Germinal center (tissue), 1 donor: ENCODE measurements around the gene GALNT12.

ENCODE experiments used
- DNase-seq: peaks from one replicate; pipeline ENCODE4 v3.0.0; 2012; ENCODE audit warnings: mixed read lengths, low spot score

Gene GALNT12

GRCh38 chr9:98860871-98861293 lies 53.4 kb downstream of the GALNT12 start:
- DNase-seq = no peak

DNA sequence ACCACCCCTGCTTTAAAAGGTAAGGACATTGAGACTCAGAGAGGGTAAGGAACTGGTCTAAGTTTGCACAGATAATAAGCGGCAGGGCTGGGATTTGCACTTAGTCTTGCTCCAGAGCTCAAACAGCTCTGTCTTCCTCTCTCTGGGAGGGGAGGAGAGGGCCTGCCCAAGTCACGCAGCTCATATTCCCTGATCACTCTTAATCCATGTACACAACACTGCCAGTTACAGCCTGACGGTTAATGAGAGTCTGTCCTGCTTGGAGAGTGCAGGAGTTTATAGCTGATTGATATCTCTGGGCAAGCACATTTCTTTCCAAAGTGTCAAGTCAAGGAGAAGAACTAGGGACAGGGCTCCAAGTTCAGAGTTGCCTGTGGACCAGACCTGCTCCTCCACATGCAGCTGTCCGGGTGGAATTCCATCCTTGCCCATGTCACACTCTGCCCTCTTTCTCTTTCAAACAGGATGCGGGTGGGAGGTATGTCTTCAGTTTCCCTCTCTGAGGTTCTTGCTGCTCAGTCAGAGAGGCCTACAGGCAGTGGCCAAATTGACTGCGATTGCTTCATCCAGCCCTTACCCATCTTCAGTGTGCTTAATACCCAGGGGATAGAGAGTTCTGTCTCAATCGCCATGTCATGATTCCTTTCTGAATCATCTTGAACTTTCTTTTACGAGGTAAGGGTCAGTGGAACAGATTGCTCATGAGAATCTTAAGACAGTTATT lies 54.5 kb downstream of the GALNT12 start:
- DNase-seq = no peak

DNA sequence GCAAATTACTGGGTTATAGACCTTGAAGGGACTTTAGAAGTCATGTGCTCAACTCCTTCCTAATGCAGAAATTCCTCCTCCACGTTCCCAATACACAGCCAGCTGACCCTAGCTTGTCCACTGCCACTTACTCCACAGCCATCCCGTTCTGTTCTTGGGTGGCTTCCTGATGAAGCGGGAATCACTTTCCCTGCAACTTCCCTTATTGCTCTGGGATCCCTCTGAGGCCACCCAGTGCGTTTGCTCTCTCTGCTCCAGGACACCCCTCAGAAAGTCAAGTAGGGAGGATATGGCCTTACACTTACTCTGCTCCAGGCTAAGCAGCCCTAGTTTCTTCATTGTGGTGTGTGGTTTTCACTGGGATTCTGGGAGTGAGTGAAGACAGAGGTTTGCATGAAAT lies 55.5 kb downstream of the GALNT12 start:
- no peak for DNase-seq

GRCh38 chr9:98864281-98865174 lies 57.1 kb downstream of the GALNT12 start:
- DNase-seq = no peak

GRCh38 chr9:98865284-98865875 lies 57.9 kb downstream of the GALNT12 start:
- DNase-seq = no peak

DNA sequence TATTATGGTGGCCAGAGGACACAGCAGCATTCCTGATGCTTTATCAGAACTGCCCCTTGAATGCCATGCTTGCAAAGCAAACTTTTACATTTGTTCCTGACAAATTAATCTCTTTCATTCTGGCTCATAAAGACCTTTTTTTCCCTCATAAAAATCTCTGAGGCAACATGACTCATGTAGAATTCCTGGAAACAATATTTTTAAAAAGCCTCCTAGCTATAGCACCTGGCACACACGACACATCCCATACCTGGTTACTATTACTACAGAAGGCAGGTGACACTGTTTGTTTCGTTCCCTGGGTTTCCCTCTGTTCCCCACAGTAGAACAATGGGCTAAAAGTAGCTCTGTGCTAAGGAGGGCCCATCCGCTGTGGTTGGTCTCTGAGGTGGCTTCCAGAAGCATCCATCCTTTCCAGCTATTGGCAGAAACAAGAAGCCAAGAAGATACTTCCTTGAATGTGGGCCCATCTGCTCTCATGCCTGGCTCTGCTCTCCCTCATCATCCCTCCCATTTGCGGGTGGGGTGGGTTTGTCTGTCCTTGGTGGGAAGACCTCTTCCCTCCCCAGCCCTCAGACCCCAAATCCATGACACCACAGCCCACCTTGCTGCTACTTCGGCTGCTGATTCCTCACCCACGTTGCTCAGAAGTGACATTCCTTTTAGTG lies 59.1 kb downstream of the GALNT12 start:
- DNase-seq = no peak

GRCh38 chr9:98867103-98867428 lies 59.6 kb downstream of the GALNT12 start:
- no peak for DNase-seq

DNA sequence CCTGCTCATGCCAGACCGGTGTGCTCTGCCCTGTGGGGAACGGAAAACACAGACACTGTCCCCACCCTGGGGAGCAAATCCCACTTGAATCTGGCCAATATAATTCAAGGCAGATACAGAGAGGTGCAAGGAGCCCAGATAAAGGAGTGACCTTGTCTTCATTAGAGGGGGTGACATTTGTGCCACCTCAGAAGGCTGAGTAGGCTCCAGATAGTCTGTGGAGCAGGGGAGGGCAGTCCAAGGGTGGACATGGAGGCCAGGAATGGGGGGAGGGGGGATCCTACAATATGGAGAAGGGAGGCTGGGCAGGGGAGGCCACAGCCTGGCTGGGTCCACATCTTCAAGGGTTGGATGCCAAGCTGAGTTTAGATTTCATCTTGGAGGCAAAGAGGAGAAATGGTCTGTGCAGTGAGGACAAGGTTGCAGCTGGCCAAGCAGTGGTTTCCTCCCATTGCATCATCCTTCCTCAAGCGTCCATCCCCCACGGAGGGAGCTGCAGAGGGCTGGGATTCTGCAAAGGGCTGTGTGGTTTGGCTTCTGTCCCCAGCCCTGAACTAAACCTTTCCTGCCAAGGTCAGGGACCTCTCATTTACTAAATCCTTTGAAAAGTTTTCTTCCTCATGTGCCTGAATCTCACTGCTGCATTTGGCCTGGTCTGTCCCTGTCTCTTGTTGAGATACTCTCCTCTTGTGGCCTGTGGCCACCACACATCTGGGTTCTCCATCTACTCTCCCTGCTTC lies 60.1 kb downstream of the GALNT12 start:
- no peak for DNase-seq

DNA sequence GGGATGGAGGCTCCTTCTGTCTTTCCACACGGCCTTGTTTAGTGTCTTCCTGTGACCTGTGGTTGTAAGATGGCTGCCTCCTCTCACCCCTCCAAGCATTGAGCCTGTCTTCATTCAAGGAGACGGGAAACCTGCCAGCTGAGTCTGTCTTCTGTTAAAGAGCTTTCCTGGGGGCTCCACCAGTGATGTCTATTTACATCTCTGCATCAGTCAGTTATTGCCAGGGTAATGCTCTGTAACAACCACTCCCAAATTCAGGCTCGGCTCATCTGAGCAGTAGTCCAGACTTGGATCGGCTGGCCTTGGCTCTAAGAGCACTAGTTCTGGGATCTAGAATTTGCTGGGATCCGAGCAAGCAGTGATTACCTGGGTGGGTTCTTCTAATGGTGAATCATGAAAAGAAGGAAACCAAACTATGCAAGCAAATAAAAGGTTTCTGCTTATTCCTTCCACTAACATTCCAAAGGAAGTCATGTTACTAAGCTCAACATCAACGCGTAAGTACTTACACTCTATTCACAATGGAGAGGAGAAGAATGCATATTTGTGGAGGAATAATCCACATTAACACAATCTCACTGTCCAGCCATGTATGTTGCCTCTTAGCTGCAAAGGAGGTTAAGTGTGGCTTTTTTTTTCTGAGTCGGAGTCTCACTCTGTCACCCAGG lies 61.7 kb downstream of the GALNT12 start:
- DNase-seq = no peak

- no peak for DNase-seq
Observed at GRCh38 chr9:98869866-98870265, 62.4 kb downstream of the GALNT12 start.

DNA sequence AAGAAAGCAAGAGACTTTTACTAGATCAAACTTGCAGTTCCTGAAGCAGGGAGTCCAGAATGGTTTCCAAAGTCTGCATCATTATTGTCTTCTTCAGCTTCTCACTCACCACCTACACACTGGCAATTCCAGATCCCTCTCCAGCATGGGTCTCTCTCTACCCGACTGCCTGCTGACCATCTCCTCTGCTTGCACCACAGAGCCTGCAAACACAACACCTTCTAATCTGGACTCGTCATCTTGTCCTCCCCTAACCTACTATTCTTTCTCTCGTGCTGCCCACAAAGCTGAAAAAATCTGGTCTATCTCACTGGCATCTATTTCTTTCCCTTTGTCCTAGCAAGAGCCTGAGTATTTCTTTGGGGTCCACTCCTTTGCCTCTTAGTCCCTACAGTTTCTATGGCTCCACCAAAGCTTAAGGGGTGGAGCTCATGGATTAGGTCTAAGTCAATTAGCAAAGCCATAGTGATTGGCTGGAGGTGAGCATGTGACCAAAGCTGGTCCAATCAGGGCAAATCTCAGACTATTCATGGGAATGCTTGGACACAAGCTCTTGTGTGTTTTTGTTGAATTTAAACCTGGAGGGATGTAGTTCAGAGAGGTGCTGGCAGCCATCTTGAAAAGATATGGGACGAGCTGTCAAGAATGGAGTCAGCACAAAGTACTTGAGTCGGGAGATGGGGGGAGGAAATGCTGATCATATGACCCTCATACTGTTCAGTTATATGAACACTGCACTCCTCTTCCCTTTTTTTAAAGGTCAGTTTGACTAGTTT lies 63.5 kb downstream of the GALNT12 start:
- DNase-seq = no peak

DNA sequence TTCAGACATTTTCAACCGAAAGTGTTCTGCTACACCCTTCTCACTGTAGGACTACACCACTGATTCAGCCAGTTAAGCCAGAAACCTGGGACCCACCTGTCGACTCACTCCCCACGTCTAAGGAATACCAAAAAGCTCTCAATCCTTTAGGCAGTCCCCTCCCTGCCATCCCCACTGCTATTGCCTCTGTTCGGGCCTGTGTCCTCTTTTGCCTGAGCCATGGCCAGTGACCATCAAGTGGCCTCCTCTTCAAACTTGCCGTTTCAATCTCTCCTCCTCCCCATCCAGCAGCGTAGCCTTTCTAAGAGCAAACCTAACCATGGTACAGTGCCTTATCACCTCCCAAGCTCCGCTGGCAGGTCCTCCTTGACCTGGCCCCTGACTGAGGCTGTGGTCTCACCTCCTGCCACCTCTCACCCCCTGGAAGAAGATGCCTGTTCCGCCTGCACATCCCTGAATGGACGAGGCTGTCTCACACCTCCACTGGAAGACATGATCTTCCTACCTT lies 64.1 kb downstream of the GALNT12 start:
- DNase-seq = no peak

- DNase-seq = no peak
Observed at GRCh38 chr9:98873526-98873925, 66.1 kb downstream of the GALNT12 start.

GRCh38 chr9:98873951-98874371 lies 66.5 kb downstream of the GALNT12 start:
- no peak for DNase-seq

DNA sequence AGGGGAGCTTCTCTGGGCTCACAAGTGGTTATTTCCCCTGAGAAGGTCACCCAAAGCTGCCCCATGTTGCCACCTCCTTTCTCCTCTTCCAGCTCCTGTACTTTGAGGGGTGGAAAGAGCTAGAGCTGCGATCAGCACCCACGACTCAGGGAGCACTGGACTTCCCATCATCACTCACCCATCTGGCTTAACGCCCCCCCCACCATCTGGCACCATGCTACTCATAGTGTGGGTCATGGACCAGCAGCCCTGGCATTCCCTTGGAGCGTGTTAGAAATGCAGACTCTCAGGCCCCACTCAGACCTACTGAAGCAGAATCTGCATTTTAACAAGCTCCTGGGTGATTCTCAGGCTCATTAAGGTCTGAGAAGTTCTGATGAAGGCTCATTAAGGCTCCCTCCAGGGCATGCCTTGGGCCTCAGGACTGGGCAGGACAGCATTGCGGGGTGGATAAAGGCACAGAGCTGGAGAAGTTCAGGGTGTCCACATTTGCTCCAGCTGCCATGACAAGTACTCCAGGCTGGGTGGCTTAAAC lies 67.3 kb downstream of the GALNT12 start:
- DNase-seq = no peak

DNA sequence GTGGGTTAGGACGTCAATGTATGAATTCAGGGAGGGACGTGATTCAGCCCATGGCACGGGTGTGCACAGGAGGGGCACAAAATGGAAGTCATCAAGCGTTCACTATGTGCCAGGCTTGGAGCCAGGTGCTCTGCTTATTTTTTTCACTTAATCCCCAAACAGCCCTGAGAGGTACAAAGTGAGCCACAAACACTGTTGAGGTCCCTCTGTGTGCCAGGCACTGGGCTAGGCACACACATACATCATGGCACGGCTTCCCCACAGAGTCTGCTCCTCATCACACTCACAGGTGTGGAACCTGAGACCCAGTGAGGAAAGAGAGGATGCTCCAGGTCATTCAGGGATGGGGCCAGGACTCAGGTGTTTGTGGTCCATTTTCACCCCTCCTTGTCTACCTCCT lies 68.1 kb downstream of the GALNT12 start:
- DNase-seq = no peak

- no peak for DNase-seq
Observed at GRCh38 chr9:98877311-98877710, 69.8 kb downstream of the GALNT12 start.

GRCh38 chr9:98879094-98879962 lies 71.9 kb downstream of the GALNT12 start:
- no peak for DNase-seq

DNA sequence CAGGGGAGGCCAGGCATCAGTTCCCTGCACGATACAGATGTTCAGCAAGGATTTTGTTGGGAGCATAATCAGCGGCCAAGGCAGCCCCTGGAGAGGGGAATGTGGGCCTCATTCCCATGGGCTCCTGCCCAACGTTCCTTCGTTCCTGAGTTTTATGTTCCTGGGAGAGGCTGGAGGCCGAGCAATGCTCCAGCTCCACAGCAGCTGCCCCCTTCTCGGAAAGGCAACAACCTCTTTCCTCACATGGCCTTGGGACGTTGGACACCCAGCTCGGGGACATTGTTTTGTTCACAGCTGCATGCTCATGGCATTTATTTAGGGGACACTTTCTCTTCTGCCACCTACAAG lies 72.5 kb downstream of the GALNT12 start:
- no peak for DNase-seq
